Activated T-cell treated with anti-CD3 and anti-CD28 coated beads, Interleukin-2, amount 50 U/mL, for 4 hours (primary cell): Measurements from ENCODE around the gene LYRM1. TPM values are rescaled to one million over a fixed set of nuclear protein-coding genes. Genes with fewer than 3 reads are reported as not detected.

Source experiments
- total RNA-seq, 3 donors: library from RNA; stranded (reverse); gene quantifications; one replicate each; pipeline ENCODE4 v1.2.1, GENCODE V29; 2021

The LYRM1 gene
- total RNA-seq, 3 donors from 2014 or later = 16.0 to 18.2 (median 16.4) TPM

Other genes with a start within 250 kb of the LYRM1 start
- gene ACSM1, start 203.1 kb upstream of the LYRM1 start, total RNA-seq = not detected
- 10 to 100 TPM; 54.7 to 57.5 (median 55.7) TPM for gene THUMPD1, start 159.0 kb upstream of the LYRM1 start, total RNA-seq
- 1 to 10 TPM; 4.3 to 5.7 (median 4.6) TPM for gene ACSM3, start 136.8 kb upstream of the LYRM1 start, total RNA-seq
- 1 to 10 TPM; 8.1 to 9.4 (median 9.4) TPM for gene ERI2, start 94.3 kb upstream of the LYRM1 start, total RNA-seq
- 1 to 10 TPM; 2.9 to 3.9 (median 2.9) TPM for gene REXO5, start 94.2 kb upstream of the LYRM1 start, total RNA-seq
- 1 to 10 TPM; 5.8 to 7.5 (median 7.3) TPM for gene DCUN1D3, start 413 bp upstream of the LYRM1 start, total RNA-seq